Measurements from ENCODE around the gene SWSAP1.

Gene SWSAP1

GRCh38 chr19:11373166-11373884 lies 1.1 kb upstream of the SWSAP1 start:
- TF ChIP-seq CTCF (IDR thresholded peaks at IDR 0.05): no peak

- TF ChIP-seq CTCF (IDR thresholded peaks at IDR 0.05): no peak
Observed at GRCh38 chr19:11373885-11374432, 507 bp upstream of the SWSAP1 start.

GRCh38 chr19:11375143-11375948 lies 880 bp downstream of the SWSAP1 start:
- no peak for TF ChIP-seq CTCF (IDR thresholded peaks at IDR 0.05)

GRCh38 chr19:11377237-11377636 lies 2.8 kb downstream of the SWSAP1 start:
- TF ChIP-seq CTCF (IDR thresholded peaks at IDR 0.05): no peak

GRCh38 chr19:11377756-11378155 lies 3.3 kb downstream of the SWSAP1 start:
- no peak for TF ChIP-seq CTCF (IDR thresholded peaks at IDR 0.05)

- no peak; the same call in 1 of the 2 replicates for TF ChIP-seq CTCF (IDR thresholded peaks at IDR 0.05)
Observed at GRCh38 chr19:11378319-11379189, 4.1 kb downstream of the SWSAP1 start.

- TF ChIP-seq CTCF (IDR thresholded peaks at IDR 0.05): no peak
Observed at GRCh38 chr19:11379857-11380350, 5.4 kb downstream of the SWSAP1 start.
